Fibroblast of upper back skin (primary cell): ENCODE data around the gene PHF21A.

Experiments
- DNase-seq: peaks from one replicate; pipeline ENCODE4 v3.0.0-alpha.2; 2013

Gene PHF21A

DNA sequence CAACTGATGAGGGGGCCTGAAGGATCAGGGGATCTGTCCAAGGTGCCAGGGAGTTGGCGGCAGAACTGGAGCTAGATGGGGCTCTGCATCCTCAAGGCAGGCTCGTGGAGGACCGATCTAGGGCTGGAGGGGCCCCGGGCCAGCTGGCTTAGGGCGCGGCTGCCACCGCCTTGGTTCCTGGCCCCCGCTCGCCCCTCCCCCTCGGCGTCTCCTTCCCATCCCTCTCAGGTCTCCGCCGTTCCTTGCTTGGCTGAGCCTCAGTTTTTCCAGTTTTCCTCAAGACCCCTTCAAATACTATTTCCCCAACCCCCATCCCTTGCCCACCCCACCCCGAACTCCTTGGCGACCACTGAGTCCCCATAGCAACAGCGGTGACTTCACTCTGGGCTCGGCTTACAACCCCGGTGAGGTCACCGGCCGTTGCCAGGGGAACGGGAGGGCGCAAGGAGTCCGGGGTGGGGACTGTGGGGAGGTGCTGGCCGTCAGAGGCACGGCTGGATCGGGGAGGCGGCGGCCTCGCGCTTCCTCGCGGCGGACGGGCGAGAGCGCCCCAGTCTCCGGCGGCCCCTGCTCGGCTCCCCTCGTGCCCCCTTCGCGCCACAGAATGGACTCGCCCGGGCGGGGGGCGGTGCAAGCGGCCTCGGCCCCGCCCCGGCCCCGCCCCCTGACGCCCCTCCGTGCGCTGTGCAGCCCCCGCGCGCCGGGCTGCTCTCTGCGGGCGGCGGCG, 221.6 kb downstream of the PHF21A start:
- DNase-seq: peak; percentile 82

DNA sequence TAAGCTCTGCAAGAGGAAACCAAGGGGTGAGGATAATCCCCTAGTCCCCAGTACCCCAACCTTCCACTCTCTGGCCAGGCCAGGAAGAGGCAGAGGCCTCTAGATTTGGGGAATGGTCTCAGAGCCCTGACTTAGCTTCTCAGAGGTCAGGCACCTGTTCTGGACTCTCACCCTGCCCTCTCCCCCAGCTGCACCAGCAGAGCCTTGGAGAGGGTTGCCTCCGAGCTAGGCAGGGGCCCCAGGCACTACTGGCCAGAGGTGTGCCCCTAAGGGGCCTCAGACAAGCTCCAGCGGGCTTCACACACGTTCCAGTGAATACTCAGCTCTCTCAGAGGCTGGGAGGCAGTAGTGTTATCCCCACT, 222.2 kb downstream of the PHF21A start:
- DNase-seq: no peak

DNA sequence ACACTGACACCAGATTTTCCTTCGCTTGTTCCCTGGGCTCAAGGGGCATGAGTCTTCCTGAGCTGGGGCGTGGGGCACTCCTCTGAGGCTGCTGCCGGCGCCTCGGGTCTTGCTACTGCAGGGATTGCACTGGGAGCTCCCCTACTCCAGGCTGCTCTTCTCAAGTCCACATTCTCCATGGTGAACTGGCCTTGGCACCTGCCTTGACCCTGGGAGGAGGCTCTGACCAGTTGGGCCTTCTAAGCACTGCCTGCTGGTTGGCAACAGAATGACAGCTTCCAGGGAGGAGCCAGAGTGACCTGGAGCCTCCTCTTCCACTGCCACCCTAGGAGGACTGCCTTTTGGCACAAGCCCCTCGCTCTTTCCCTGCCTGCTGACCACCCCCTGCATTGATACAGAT, 223.7 kb downstream of the PHF21A start:
- DNase-seq: no peak

DNA sequence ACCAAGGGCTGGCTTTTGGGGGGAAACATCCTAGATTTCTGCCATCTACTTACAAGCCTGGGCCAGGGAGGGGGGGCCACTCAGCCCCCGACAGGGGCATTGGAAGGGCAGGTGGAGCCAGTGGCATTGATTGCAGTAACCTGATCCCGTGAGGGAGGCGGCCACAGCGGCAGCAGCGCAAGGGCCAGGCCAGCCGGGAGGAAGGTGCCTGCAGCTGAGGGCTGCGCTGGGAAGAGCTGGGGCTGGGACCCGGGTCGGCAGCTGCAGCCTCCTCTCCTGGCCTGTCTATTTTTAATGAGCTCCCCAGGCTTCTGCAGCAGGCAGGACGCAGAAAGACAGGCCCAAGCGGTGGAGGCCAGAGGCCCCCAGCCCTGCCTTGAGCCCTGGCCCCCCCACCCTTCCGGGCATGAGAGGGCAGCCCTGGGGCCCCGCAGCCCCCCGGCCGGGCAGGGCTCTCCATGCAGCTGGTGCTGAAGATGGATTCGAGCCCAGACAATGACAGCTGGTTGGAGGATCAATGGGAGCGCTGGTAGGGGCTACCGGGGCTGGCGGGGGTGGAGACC, 224.8 kb downstream of the PHF21A start:
- DNase-seq: no peak

DNA sequence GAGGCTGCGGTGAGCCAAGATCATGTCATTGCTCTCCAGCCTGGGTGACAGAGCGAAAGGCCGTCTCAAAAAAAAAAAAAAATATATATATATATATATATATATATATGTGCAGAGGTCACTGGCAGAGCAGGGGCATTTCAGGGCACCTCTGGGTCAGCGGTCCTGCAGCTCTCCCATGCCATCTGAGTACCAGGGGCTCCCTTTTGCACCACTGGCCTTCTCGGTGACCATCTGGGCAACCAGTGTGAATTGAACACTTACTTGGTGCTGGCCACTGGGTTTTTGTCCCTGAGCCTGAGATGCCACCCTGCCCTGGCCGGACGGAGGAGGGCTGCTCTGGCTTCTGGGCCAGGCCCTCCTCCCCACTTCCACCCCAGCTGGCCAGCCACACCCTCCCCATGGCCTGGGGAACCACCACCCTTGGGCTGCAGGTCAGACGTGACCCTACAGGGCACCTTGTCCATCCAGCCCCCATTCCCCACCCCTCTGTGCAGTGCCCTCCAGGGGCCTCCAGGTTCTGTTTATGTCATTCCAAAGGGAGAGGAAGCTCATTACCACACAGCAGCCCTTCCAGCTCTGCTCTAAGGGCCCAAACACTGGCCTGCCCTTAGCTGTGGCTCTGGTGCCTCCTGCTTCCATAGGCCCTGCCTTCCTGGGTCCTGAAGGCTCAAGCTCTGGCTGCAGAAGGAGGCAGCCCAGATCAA, 225.5 kb downstream of the PHF21A start:
- DNase-seq: no peak

DNA sequence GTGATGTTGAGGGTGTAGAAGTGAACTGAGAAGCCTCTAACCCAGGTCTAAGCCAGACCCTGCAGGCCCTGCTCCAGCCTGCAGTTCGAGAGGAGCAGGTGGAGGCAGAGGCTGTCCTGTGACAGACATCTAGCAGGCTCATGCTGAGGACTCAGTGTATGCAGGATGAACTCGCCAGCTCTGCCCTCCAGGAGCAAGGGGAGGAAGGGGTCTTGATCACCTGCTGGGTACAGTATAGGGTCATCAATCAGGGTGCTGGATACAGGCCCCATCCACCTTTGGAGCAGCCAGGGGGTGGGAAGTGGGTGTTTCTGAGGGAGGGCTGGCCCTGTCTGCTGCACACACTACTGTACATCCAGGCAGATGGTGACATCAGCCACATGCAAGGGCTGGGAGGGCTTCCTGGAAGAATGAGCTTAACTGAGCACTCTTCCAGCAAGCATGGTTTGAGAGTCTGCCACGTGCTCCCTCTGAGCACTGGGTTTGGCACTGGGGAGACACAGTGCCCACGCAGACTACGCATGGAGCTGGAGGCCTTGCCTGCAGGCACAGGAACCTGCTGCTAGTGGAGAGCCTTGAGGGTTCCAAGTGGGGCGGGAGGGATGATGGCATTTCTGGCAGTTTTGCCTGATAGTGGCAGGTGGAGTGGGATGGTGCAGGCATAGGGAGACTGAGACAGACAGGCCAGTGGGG, 226.6 kb downstream of the PHF21A start:
- no peak for DNase-seq

DNA sequence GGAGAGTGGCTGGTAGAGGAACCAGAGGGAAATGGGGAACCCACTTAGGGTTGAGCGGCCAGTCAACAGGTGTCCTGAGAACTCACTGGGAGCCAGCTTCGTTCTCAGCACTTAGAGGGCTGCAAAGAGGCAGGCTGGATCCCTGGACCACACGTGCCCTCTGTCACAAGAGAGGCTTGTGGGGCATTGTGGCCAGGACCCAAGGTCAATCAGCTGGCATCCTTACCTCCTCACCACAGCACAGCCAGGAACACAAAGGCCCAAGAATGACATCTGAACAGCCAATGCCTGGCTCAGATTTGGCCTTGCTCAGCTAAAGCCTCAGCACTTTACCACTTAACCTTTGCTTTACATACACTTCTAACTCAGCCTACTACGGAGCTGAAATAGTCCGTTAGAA, 228.4 kb downstream of the PHF21A start:
- no peak for DNase-seq

DNA sequence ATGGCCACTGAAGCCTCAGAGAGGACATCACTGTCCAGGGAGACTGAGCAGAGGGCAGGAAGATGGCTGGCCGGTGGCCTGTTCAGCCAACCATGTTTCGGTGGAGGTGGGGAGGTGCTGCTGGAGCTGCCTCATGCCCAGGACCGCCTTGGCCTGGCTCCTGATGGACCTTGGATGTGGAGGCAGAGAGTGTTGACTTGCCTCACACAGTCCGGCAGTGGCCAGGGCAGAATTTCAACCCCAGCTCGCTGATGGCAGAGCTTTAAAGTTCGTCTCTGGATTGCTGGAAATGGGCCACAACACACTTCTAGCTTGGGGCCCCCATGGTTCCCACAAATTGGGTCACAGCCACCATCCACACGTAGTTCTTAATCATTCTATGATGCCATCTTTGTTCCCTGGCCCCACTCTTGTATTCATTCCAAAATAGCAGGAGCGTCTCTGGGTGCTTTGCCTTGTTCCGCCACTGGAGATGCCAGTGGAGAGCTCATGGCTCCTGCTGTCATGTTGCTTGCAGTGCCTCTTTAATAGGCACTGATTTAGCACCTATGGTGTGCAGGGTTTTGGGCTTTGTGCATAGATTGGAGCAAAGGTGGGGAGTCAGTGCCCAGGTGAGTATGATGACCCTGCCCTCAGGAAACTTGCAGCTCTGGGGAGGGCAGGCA, 230.2 kb downstream of the PHF21A start:
- DNase-seq: no peak

DNA sequence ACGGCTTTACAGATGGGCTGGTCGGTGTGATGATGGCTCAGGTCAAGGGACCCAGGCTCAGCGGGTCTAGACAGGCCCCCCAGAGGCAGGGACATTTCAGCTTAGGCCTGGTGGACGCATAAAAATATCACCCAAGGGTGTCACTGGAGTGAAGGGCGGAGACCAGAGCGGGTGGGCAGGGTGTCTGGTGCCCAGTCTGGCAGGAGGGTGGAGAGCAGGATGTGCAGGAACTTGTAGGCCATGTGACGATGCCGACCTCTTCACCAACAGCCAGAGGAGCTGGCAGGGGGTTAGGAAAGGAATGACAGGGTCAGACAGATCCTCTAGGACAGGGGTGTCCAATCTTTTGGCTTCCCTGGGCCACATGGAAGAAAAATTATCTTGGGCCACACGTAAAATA, 231.3 kb downstream of the PHF21A start:
- no peak for DNase-seq

DNA sequence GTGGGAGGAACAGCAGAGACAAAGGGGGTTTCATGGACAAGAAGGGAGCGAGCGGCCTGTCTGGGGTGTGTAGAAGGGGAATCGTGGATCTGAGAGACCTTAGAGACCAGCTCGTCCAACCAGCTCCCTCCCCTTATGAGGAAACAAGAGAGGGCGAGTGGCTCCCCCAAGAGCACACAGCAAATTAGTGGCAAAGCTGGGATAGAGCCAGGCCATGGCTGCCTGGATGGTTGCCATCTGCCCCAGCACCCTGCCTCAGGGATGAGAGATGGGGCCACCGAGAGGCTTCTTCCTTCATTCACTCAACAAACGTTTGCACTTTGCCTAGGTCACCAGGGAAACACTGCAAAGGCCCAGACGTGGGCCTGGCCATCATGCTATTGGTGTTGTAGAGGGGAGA, 231.7 kb downstream of the PHF21A start:
- DNase-seq: no peak

DNA sequence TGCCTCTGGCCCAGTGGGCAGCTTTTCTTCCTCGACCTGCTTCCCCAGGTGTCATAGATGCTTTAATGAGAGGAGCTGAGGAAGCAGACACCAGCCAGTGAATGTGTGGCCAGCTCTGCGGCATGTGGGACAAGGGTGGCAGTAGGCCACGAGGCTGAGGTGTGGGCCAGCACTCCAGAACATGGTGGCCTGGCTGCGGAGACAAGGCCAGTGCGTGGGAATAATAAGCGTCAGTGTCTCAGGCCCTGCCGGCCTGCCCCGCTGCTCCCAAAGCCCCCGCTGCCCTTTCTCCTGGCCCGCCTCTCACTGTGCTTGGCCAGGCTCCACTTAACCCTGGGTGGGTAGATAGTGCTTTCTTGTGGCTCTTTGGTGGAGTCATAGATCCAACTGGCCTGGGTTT, 233.7 kb downstream of the PHF21A start:
- DNase-seq: no peak

DNA sequence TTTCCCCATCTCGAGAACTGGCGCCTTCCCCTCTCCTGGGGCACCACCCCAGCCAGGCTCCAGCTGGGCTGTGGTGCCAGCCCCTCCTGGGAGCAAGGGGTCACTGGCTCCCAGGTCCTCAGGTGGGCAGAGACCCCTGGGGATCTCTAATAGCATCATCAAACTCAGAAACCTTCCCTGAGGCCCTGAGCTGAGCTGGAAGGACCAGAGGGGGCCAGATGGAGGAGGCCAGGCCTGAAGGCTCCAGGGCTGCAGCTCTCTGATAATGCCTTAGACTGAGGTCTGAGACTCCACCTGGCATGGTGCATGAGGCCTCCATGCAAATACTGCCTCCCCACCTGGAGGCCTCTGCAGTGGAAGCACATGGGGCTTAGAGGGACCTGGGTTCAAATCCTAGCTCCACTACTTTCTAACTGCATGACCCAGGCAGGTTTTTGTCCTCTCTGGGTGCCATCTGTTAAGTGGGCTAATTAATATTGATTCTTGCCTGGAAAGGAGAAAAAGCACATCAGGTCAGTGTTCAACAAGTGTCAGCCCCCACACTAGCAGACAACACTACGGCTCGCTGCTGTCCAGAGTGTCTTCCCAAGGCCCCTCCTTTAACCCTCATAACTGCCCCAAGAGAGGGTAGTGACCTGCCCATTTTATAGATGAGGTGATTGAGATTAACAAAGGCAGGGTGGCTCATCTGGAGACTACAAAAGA, 234.3 kb downstream of the PHF21A start:
- no peak for DNase-seq

DNA sequence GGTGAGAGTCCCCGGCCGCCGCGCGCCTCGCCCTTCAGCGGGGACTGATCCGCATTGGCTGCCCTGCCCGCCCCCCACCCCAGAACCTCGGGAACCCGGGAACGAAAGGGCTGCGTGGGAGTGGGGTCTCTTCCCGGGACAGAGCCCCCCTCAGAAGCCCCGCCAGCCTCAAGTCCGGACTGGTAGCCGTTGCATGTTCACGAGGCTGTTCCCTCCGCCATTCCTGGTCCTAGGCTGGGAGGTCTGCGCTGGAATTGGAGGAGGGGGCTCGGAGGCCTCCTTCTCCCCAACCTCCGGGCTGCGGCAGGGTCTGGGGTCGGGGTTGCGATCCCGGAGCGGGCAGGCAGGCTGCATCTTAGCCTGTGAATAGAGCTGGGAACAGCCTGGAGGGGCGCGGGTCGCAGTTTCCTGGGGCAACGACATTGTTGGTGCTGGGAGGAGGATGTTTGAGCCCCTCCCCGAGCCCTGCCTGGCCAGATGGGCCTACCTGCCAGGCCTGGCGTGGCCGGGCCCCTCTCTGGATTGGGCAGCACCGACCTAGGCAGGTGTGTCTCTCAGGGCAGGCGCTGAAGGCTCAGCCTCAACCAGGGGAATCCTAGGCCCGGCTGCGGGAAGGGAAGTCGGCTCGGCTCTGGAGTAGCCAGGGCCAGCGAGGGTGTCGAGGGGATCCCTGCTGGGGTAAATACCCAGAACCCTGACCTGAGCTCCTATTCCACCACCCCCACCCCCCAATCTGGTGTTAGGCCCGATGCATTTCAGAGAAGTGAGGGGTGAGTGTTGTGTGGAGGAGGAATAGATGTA, 235.1 kb downstream of the PHF21A start:
- no peak for DNase-seq

DNA sequence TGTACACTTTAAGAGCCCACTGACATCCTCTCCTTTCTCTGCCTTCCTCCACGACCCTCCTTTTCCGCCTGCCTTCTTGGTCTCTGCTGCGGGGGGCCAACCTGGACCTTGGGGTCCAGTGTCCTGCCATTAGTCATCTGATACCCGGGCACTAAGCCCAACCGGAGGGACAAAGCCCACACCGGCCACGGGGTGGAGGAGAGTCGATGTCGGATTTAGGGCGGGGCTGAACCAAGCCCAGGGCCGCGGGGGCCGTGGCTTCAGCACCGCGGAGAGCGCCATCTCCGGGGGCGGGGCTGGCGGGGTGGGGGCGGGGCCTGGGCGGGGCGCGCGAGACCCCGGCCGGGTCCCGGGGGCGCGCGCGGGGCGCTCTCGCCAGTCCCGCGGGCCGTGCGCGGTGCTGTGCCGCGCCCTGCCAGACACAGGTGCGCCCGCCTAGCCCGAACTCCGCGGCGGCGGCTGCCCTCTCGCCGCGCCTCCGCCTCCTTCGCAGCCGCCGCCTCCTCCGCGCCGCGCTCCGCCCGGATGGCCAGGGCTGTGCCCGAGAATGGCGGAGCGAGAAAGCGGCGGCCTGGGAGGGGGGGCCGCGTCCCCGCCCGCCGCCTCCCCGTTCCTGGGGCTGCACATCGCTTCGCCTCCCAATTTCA, 235.9 kb downstream of the PHF21A start, which contains the start of gene MAPK8IP1:
MAPK8IP1 (plus strand) TSS at position 378 of the 647 bp plus-strand sequence; CDS start at position 548, 170 bp downstream.
- peak; percentile 19 for DNase-seq

DNA sequence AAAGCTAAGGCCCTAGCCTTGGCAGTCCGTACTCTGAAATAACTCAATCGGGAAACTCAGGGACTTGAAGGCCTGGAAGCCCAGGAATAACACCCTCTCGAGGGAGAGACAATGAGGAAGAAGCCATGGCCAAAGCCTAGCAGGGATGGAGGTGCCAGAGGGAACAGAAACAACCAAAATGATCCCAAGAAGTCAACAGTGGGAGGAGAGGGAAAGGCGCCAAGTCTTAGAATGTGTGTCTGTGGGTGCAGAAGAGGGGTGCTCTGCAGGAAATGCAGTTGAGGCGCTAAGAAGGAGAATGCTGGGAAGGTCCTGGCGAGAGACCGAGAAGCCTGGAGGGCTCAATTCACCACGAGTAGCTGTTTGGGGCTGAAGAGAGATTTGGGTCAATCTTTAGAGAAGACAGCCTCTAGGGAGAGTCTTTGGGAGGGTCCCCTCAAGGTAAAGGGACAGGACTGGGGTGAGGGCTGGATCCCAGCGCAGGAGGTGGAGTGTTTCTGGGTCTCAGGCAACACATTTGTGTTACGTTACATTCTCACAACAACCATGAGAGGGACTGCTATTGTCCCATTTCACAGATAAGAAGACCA, 236.6 kb downstream of the PHF21A start:
- DNase-seq: no peak
